NCI-H2171 treated with DMSO at 0.1 percent for 48 hours (cell line): Measurements from ENCODE around the gene ZNF414.
A peak's percentile ranks its signal among the peaks of the same experiment; 100 is the strongest.
"Not testable (repeated sequence)": the region's sequence is repeated elsewhere in the genome, so short reads cannot be mapped to it uniquely, and the experiment has no call there.

ENCODE experiments used
- DNase-seq: peaks from one replicate; lab custom pipeline; 2025; lab: John Stamatoyannopoulos, UW

Gene ZNF414

DNA sequence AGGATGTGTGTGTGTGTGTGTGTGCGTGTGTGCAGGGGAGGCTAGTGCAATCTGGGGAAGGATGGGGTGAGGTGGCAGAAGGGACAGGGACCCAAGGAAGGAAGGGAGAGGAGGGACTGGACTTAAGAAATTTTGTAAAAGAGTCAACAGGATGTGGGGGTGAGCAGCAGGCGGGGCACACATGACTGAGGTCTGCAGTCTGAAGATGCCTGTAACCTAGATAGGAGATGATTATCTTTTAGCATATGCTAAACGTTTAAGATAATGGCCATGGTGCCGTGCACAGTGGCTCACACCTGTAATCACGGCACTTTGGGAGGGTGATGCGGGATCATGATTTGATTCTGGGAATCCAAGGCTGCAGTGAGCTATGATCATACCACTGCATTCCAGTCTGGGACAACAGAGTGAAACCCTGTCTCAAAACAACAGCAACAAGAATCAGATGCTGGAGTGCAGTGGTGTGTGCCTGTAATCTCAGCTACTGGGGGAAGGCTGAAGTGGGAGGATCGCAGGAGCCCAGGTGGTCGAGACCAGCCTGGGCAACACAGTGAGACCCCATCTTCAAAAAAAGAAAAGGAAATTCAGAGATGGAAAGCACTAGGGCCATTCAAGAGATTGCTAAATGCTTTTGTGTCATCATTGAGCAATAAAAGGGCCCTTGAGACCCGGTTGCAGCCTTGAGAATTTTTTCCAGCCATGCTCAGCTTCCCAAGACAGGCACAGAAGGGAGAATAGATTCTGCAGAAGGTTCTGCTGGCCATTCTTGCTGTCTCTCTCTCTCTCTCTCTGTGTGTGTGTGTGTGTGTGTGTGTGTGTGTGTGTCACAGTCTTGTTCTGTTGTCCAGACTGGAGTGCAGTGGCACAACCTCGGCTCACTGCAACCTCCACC, 3.8 kb upstream of the ZNF414 start:
- DNase-seq, result no peak

DNA sequence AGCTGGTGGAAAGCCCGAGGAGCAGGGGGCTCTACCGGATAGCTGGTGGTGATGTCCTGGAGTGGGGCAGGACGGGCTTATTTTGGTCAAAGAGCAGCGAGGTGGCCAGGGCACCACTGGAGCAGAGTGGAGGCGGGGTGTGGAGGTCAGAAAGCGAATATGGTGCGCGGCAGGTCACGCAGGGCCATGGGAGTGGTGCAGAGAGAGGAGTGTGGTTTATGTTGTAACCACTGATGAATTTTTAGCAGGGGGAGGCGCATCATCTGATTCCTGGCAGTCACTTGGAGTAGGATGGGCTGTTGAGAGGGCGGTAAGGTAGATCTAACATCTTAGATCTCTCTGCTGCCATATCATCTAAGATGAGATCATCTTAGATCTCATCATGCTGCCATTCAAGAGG, 1.4 kb upstream of the ZNF414 start:
- no peak for DNase-seq

DNA sequence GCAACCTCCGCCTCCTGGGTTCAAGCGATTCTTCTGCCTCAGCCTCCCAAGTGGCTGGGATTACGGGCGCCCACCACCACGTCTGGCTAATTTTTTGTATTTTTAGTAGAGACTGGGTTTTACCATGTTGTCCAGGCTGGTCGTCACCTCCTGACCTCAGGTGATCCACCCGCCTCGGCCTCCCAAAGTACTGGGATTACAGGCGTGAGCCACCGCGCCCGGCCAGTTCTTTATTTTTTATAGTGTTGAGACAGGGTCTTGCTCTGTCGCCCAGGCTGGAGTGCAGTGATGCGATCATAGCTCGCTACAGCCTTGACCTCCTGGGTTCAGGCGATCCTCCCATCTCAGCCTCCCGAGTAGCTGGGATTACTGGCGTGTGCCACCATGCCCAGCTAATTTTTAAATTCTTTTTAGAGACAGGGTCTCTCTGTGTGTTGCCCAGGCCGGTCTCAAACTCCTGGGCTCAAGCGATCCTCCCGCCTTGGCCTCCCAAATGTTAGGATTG, 590 bp upstream of the ZNF414 start:
- DNase-seq, result not testable (repeated sequence)

- DNase-seq, result no peak
Measured at GRCh38 chr19:8513036-8513686, 806 bp downstream of the ZNF414 start.

GRCh38 chr19:8512115-8512967, 1.6 kb downstream of the ZNF414 start:
- DNase-seq, result no peak

GRCh38 chr19:8511573-8512101, 2.3 kb downstream of the ZNF414 start:
- DNase-seq, result no peak

- DNase-seq, result no peak
Measured at GRCh38 chr19:8510589-8511115, 3.3 kb downstream of the ZNF414 start.

DNA sequence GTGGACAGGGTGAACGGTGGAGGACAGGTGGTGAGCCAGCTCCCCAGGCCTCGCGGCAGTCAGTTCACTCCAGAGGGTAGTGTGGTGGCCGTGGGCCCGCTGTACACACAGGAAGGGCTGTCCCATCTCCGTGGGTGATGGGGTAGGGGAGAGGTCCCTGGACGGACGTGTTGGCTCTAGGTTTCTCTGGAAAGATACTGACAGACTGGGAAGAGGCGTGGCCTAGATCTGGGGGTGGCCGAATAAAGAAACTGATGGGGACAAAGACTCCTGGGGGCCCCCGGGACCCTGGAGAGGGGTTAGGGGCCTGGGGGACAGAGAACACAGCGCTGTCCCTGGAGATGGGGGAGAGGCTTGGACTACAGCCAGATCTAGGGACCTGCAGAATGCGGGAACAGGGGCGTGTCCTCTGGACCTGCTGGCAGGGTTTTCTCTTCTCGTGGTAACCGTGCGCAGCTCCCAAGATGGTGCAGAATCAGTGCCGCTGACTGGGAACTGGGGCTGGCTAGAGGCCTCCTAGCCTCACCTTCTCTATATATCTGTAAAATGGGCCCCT, 7.5 kb downstream of the ZNF414 start:
- no peak for DNase-seq

DNA sequence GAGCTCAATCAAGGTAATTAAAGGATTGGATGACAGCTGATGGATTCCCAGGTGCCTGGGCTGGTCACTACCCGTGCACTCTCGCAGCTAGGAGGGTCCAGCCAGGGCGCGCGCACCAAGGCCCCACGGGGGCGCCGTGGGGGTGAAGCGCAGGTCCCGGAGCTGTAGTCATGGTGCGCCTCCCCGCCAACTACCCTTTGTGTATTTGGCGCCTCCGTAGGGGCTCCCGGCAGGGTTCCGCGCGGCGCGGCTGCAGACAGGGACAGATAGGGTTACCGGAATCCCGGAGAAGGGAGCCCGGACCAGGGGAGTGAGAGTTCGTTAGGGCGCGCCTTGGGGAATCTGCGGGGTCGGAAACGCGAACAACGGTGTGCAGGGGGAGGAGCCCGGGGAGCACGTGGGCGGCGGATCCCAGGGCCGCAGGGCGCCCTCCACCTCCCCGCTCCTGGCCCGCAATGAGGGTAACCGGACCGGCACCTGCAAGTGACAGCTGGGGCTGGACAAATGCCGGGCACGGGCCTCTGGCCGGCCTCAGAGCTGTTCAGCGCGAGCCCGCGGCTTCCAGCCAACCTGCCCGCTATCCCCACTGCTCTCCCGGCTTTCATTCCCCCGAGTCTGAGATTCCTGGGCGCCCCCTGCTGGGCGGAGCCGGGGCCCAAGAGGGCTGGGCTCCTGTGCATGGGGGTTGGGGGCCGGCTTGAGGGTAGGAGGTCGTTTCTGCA, 8.1 kb downstream of the ZNF414 start:
- DNase-seq, result peak; percentile 77

GRCh38 chr19:8504919-8505318, 9.0 kb downstream of the ZNF414 start:
- DNase-seq, result no peak

DNA sequence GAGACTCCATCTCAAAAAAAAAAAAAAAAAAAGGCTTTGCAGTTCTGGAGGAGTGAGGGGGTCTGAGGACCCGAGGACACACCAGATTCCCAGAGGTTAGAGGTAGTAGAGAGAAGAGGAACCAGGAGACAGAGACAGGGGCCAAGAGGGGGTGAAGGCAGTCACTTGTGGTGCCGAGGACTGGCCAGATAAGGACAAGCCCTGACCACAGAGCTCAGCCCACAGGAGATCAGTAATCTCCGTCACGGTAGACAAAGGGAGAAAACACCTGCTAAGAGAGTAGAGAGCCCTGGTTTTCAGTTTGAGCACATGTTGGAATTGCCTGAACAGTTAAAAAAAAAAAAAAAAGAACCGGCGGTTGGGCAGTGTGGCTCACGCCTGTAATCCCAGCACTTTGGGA, 9.8 kb downstream of the ZNF414 start:
- no peak for DNase-seq

DNA sequence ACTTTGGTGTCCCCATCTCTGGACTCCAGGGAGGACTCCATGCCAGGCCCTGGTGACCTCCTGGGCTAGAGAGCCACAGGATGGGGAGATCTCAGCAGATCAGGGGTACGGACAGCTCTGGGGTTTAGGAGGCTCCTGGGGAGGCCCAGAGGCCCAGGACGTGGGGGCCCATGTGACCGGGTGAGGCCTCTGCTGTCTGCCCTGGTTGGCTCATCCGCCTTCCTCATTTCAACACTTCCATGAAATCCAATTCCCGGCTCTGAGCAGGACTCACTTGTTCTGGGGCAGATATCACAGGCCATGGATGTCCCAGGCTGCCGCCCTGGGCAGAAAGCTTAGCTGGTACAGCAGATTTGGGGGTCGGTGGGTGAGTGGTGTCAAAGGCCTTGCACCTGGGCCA, 10.5 kb downstream of the ZNF414 start:
- DNase-seq, result no peak

GRCh38 chr19:8501981-8502380, 12.0 kb downstream of the ZNF414 start:
- no peak for DNase-seq

DNA sequence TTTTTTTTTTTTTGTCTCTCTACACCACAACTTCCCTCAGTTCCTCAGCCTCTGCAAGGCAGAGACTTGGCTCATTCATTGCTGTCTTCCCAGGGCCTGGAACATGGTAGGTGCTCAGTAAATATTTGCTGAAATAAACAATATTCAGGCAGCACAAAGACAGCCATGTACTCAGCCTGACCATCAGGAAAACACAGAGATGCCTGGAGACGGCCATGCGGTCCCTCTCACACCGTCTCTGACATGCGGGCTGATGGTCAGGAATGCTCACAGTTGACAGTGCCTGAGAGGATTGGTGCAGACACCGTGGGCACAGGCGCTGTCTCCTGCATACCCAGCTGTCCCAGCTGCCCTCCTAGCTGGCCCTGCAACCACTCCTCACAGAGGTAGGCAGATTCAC, 12.5 kb downstream of the ZNF414 start:
- DNase-seq, result no peak

DNA sequence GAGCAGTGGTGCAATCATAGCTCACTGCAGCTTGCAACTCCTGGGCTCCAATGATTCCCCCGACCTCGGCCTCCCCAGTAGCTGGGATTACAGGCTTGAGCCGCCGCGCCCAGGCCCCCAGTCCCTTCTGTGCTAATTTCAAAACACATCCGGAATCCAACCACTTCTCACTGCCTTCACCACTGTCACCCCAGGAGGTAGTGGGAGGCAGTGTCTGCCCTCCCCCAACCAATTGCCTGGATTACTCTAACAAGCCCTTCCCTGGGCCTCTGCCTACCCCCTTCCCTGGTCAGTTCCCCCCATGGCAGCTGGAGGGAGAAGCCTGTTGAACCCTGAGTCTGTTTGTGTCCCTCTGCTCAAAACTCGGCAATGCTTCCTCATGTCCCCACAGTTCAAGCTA, 13.8 kb downstream of the ZNF414 start:
- DNase-seq, result no peak

GRCh38 chr19:8499048-8499833, 14.7 kb downstream of the ZNF414 start:
- no peak for DNase-seq

- no peak for DNase-seq
Measured at GRCh38 chr19:8498295-8498694, 15.7 kb downstream of the ZNF414 start.

- DNase-seq, result peak; percentile 62
Measured at GRCh38 chr19:8494158-8494557, 19.8 kb downstream of the ZNF414 start.

DNA sequence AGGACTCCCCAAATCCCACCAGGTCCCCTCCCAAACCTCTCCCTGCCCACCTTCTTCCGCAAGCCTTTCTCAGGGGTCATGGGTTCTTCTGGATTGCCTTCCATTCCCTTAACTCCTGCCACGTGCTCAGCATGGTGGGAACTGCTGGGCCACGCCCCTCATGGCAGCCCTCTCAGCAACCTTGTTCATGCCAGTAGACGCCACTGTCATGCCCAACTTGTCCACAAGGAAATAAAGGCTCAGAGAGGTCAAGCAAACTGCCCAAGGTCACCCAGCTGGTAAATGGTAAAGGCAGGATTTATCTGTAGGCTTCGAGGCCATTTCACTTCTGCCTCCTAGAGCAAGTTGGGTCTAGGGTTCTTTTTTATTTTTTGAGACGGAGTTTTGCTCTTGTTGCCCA, 22.4 kb downstream of the ZNF414 start:
- DNase-seq, result no peak

GRCh38 chr19:8490873-8491272, 23.1 kb downstream of the ZNF414 start:
- no peak for DNase-seq
